Loucy (cell line): ENCODE results near the gene CTU2.

Experiments used
- H2AFZ ChIP-seq: fragments of 200-600 bp; sonication (generic); 2 replicates; pipeline ENCODE4 v1.6.0; 2016; ENCODE audit warnings: antibody characterized with exemption, mild to moderate bottlenecking, low read length, moderate library complexity
- H3F3A ChIP-seq: fragments of 200-600 bp; 2 replicates; pipeline ENCODE4 v1.6.0; 2016; ENCODE audit warnings: antibody characterized with exemption, low read depth, mild to moderate bottlenecking
- H3K27me3 ChIP-seq: fragments of 200-600 bp; sonication (generic); 2 replicates; pipeline ENCODE4 v1.6.1; 2014; ENCODE audit warnings: low read length, mild to moderate bottlenecking; ENCODE audit not compliant: insufficient read depth, poor library complexity, severe bottlenecking
- H3K36me3 ChIP-seq: fragments of 200-600 bp; sonication (generic); 2 replicates; pipeline ENCODE4 v1.6.1; 2016; ENCODE audit warnings: low read length; ENCODE audit not compliant: insufficient read depth
- H3K4me1 ChIP-seq: fragments of 200-600 bp; sonication (generic); 2 replicates; pipeline ENCODE4 v1.5.1; 2014; ENCODE audit warnings: low read length, mild to moderate bottlenecking; ENCODE audit not compliant: insufficient read depth, poor library complexity, severe bottlenecking
- H3K4me2 ChIP-seq: fragments of 200-600 bp; sonication (generic); 2 replicates; pipeline ENCODE4 v1.6.0; 2014; ENCODE audit warnings: antibody characterized with exemption, low read length, low read depth, mild to moderate bottlenecking; ENCODE audit not compliant: poor library complexity, severe bottlenecking
- H3K4me3 ChIP-seq: fragments of 200-600 bp; sonication (generic); 2 replicates; pipeline ENCODE4 v1.5.1; 2014; ENCODE audit warnings: low read length, mild to moderate bottlenecking, mixed read lengths; ENCODE audit not compliant: poor library complexity, severe bottlenecking
- H3K79me2 ChIP-seq: fragments of 200-600 bp; sonication (generic); 2 replicates; pipeline ENCODE4 v1.6.1; 2014; ENCODE audit warnings: low read length; ENCODE audit not compliant: insufficient read depth
- H3K9ac ChIP-seq: fragments of 200-600 bp; sonication (generic); 2 replicates; pipeline ENCODE4 v1.6.0; 2014; ENCODE audit warnings: mild to moderate bottlenecking, low read depth, low read length, moderate library complexity; ENCODE audit not compliant: poor library complexity, severe bottlenecking
- H3K9me2 ChIP-seq: fragments of 200-600 bp; sonication (generic); replicated peaks from 2 replicates; pipeline ENCODE4 v1.6.1; 2016; ENCODE audit warnings: low read depth, low read length, mixed read lengths
- H3K9me3 ChIP-seq: fragments of 200-600 bp; sonication (generic); 2 replicates; pipeline ENCODE4 v1.6.1; 2014; ENCODE audit warnings: mild to moderate bottlenecking, antibody characterized with exemption, low read length, low read depth; ENCODE audit not compliant: insufficient read depth
- H4K20me1 ChIP-seq: fragments of 200-600 bp; sonication (generic); 2 replicates; pipeline ENCODE4 v1.6.0; 2014; ENCODE audit warnings: antibody characterized with exemption, low read length, mild to moderate bottlenecking; ENCODE audit not compliant: insufficient read depth, poor library complexity, severe bottlenecking
- EZH2phosphoT487 ChIP-seq: fragments of 200-600 bp; IDR thresholded peaks from 2 replicates; pipeline ENCODE4 v1.6.1; 2018; ENCODE audit warnings: antibody characterized with exemption, mild to moderate bottlenecking, moderate library complexity, borderline replicate concordance
- TF ChIP-seq, protein P1 (sequence below): fragments of 200-600 bp; sonication (generic); conservative IDR thresholded peaks from 2 replicates; pipeline ENCODE4 v1.5.1; 2014; ENCODE audit warnings: mild to moderate bottlenecking, antibody characterized with exemption, low read length

The CTU2 gene

GRCh38 chr16:88733630-88734360, 27.5 kb downstream of the CTU2 start:
- Histone ChIP-seq H3K9me3 (no peaks in the 10 kb centered on the region), H3K9ac (no peak overlapping the region), H3K4me2 (no peak overlapping the region), H3K79me2 (no peaks in the 10 kb centered on the region), H3K4me3 (no peak overlapping the region), H3K4me1 (no peaks in the 10 kb centered on the region), H3K27me3 (no peaks in the 10 kb centered on the region), H4K20me1 (no peaks in the 10 kb centered on the region), H3K36me3 (peaks cover 30% of the 10 kb centered on the region; the same call in 1 of the 2 replicates), H3K9me2 (no peaks in the 10 kb centered on the region), H3F3A (no peaks in the 10 kb centered on the region), H2AFZ (no peak overlapping the region)
- no peak for TF ChIP-seq EZH2phosphoT487
- TF ChIP-seq, protein P1, sequence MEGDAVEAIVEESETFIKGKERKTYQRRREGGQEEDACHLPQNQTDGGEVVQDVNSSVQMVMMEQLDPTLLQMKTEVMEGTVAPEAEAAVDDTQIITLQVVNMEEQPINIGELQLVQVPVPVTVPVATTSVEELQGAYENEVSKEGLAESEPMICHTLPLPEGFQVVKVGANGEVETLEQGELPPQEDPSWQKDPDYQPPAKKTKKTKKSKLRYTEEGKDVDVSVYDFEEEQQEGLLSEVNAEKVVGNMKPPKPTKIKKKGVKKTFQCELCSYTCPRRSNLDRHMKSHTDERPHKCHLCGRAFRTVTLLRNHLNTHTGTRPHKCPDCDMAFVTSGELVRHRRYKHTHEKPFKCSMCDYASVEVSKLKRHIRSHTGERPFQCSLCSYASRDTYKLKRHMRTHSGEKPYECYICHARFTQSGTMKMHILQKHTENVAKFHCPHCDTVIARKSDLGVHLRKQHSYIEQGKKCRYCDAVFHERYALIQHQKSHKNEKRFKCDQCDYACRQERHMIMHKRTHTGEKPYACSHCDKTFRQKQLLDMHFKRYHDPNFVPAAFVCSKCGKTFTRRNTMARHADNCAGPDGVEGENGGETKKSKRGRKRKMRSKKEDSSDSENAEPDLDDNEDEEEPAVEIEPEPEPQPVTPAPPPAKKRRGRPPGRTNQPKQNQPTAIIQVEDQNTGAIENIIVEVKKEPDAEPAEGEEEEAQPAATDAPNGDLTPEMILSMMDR = no peak

GRCh38 chr16:88734361-88734728, 28.0 kb downstream of the CTU2 start:
- Histone ChIP-seq H3F3A (no peaks in the 10 kb centered on the region), H3K9me3 (no peaks in the 10 kb centered on the region), H4K20me1 (no peaks in the 10 kb centered on the region), H3K79me2 (no peaks in the 10 kb centered on the region), H3K27me3 (no peaks in the 10 kb centered on the region), H3K36me3 (peaks cover 30% of the 10 kb centered on the region; the same call in 1 of the 2 replicates), H2AFZ (no peak overlapping the region), H3K4me2 (no peak overlapping the region), H3K4me1 (no peaks in the 10 kb centered on the region), H3K4me3 (no peak overlapping the region), H3K9ac (no peak overlapping the region), H3K9me2 (no peaks in the 10 kb centered on the region)
- TF ChIP-seq, protein P1 = no peak
- TF ChIP-seq EZH2phosphoT487 = no peak

DNA sequence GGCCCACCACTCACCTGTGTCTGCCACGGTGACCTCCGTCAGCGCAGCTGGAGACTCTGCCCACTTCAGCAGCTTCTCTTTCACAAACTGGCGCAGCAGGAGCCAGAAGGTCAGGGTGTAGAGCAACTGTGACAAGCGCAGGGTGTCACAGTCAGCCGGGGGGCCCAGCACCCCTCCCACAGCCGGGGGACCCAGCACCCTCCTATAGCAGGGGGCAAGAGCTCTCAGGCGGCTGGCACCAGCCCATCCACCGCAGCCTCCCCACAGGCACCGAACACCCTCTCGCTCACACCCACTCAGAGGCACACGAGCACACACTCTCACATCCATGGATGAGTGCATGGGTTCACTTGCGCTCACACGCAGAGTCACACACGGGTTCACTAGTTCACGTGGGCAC, 28.8 kb downstream of the CTU2 start:
- no peak overlapping the region for H3K4me3 ChIP-seq
- no peak overlapping the region for H3K9ac ChIP-seq
- H3K36me3 ChIP-seq = peaks cover 30% of the 10 kb centered on the region; the same call in 1 of the 2 replicates
- H2AFZ ChIP-seq = no peak overlapping the region
- H4K20me1 ChIP-seq = no peaks in the 10 kb centered on the region
- H3K27me3 ChIP-seq = no peaks in the 10 kb centered on the region
- H3K79me2 ChIP-seq = no peaks in the 10 kb centered on the region
- H3K4me2 ChIP-seq = no peak overlapping the region
- H3F3A ChIP-seq = no peaks in the 10 kb centered on the region
- H3K9me3 ChIP-seq = no peaks in the 10 kb centered on the region
- no peaks in the 10 kb centered on the region for H3K9me2 ChIP-seq
- H3K4me1 ChIP-seq = no peaks in the 10 kb centered on the region
- TF ChIP-seq, protein P1 = no peak
- TF ChIP-seq EZH2phosphoT487 = no peak
